MCF 10A (cell line): ENCODE measurements around the gene MYO5A. TPM values are rescaled to one million over a fixed set of nuclear protein-coding genes. Genes with fewer than 3 reads are reported as not detected.
"Not testable (repeated sequence)": the region's sequence is repeated elsewhere in the genome, so short reads cannot be mapped to it uniquely, and the experiment has no call there.

Experiments used
- BruUV-seq: library from RNA; stranded (reverse); fragments of 400-500 nt; replicated peaks from 2 replicates; lab custom pipeline; 2021; lab: Mats Ljungman, UMichigan
- CTCF ChIA-PET: fragments of 300-600 bp; sonication (Branson Sonifier 250); formaldehyde crosslinking; extraction: SDS; loops from one replicate; lab custom pipeline; 2021; ENCODE audit warnings: antibody characterized with exemption, inconsistent platforms; lab: Yijun Ruan, JAX
- POLR2A ChIA-PET: fragments of 300-600, 350-650 bp; sonication (Branson Sonifier 250); formaldehyde crosslinking; extraction: SDS; loops from one replicate; lab custom pipeline; 2020; ENCODE audit warnings: antibody characterized with exemption, inconsistent platforms; lab: Yijun Ruan, JAX
- DNase-seq: peaks from one replicate; pipeline ENCODE4 v3.0.0-alpha.2; 2018; ENCODE audit not compliant: unreplicated experiment
- H3K27ac Mint-ChIP-seq: one replicate; pipeline ENCODE4 v1.8.0; 2022; ENCODE audit warnings: mild to moderate bottlenecking, low read depth, mixed read lengths; ENCODE audit not compliant: unreplicated experiment
- H3K27me3 Mint-ChIP-seq: one replicate; pipeline ENCODE4 v1.8.0; 2022; ENCODE audit warnings: mixed read lengths; ENCODE audit not compliant: insufficient read depth, unreplicated experiment
- H3K36me3 Mint-ChIP-seq: one replicate; pipeline ENCODE4 v1.8.0; 2022; ENCODE audit warnings: mild to moderate bottlenecking, moderate library complexity, mixed read lengths; ENCODE audit not compliant: insufficient read depth, unreplicated experiment
- H3K4me1 Mint-ChIP-seq: one replicate; pipeline ENCODE4 v1.8.0; 2022; ENCODE audit warnings: mixed read lengths; ENCODE audit not compliant: insufficient read depth, unreplicated experiment
- H3K4me3 Mint-ChIP-seq: one replicate; pipeline ENCODE4 v1.8.0; 2022; ENCODE audit warnings: mild to moderate bottlenecking, moderate library complexity, mixed read lengths; ENCODE audit not compliant: unreplicated experiment
- H3K9me3 Mint-ChIP-seq: one replicate; pipeline ENCODE4 v1.8.0; 2022; ENCODE audit warnings: mixed read lengths; ENCODE audit not compliant: unreplicated experiment
- intact Hi-C: fragments of 100-400 bp; cut with micrococcal nuclease; formaldehyde crosslinking; loops from 2 replicates; pipeline ENCODE4 v1.14.1; 2022
- total RNA-seq: library from RNA; stranded (reverse); gene quantifications from 2 replicates; pipeline ENCODE4 v1.2.3, GENCODE V29; 2022
- TF ChIP-seq, protein P1 (sequence below): fragments of 200-600 bp; IDR thresholded peaks from one replicate; pipeline ENCODE4 v1.8.0; 2022; ENCODE audit warnings: antibody characterized with exemption, mild to moderate bottlenecking; ENCODE audit not compliant: unreplicated experiment

MYO5A gene
- total RNA-seq, 1 experiment from 2014 or later: 28.9 TPM

DNA sequence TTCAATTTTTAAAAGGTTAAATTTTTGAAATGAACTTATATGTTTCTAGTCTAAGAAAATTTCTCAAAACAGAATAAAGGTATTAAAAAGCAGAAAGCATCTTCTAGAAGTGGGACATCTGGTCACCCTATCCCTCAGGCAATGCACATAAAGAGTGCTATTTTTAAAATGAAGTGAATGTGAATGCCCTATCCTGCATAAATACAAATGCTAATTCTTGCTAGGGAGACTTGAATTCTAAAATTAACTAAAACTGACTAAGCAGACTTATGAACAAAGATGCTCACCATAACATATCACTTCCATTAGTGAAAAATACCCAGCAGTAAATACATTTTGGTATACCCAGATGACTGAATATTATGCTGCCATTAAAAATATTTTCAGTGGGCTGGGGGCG lies 11.7 kb downstream of the MYO5A start:
- BruUV-seq: no TSS peak
- intact Hi-C loops: no loop called here
- Mint-ChIP-seq H3K4me1 (peaks cover 6% of the 10 kb centered on the region), H3K36me3 (no peaks in the 10 kb centered on the region), H3K9me3 (no peaks in the 10 kb centered on the region), H3K27ac (no peak overlapping the region), H3K27me3 (no peaks in the 10 kb centered on the region), H3K4me3 (no peak overlapping the region)
- POLR2A ChIA-PET: interaction anchor here (0.6 kb wide), 1 partner anchor 50 kb away, joined by 3 read pairs; no protein-coding TSS in a partner anchor
- no peak for DNase-seq
- TF ChIP-seq, protein P1, sequence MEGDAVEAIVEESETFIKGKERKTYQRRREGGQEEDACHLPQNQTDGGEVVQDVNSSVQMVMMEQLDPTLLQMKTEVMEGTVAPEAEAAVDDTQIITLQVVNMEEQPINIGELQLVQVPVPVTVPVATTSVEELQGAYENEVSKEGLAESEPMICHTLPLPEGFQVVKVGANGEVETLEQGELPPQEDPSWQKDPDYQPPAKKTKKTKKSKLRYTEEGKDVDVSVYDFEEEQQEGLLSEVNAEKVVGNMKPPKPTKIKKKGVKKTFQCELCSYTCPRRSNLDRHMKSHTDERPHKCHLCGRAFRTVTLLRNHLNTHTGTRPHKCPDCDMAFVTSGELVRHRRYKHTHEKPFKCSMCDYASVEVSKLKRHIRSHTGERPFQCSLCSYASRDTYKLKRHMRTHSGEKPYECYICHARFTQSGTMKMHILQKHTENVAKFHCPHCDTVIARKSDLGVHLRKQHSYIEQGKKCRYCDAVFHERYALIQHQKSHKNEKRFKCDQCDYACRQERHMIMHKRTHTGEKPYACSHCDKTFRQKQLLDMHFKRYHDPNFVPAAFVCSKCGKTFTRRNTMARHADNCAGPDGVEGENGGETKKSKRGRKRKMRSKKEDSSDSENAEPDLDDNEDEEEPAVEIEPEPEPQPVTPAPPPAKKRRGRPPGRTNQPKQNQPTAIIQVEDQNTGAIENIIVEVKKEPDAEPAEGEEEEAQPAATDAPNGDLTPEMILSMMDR: no peak
- CTCF ChIA-PET: no interaction called here

DNA sequence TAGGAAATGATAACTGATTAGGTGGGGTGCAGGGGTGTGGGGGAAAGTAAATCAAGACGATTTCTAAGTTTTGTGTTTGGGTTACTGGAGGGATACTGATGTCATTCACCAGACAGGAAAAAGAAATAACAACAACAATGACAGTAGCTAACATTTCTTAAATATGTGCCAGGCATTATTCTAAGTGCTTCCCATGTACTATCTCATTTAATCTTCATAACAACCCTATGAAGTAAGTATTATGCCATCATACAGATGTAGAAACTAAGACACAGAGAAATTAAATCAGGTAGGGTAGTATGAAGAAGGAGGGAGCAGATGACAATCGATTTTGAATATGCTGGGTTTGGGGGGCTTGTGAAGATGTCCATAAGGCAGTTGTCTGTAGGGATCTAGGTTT lies 13.3 kb downstream of the MYO5A start:
- DNase-seq: no peak
- H3K36me3 Mint-ChIP-seq: no peaks in the 10 kb centered on the region
- H3K4me3 Mint-ChIP-seq: no peak overlapping the region
- ChIA-PET POLR2A (interaction anchor here (1.3 kb wide), 1 partner anchor 11 kb away, joined by 3 read pairs; no protein-coding TSS in a partner anchor), CTCF (interaction anchor here (1.0 to 1.1 kb wide), 2 partner anchors 10 to 14 kb away, joined by 4 to 6 read pairs; no protein-coding TSS in a partner anchor)
- H3K9me3 Mint-ChIP-seq: no peaks in the 10 kb centered on the region
- TF ChIP-seq, protein P1: no peak
- no peaks in the 10 kb centered on the region for H3K27me3 Mint-ChIP-seq
- no TSS peak for BruUV-seq
- no peak overlapping the region for H3K27ac Mint-ChIP-seq
- intact Hi-C loops: no loop called here
- peaks cover 6% of the 10 kb centered on the region for H3K4me1 Mint-ChIP-seq

DNA sequence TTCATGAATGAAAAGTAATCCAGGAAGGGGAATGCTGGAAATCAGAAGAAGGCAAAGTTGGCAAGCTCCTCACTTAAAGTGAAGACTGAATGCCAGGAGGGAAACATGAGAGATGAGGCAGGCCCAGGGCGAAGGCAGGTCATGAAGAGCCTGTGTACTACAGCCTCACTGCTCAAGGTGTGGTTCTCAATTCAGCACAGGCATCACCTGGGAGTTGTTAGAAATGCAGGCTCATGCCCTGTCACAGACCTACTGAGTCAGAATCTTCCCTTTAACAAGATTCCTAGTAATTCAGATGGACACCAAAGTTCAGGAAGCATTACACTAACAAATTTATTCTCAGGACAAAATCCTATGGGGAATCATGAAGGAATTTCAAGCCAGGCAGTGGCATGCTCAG lies 14.2 kb downstream of the MYO5A start:
- H3K4me3 Mint-ChIP-seq: no peak overlapping the region
- H3K4me1 Mint-ChIP-seq: peaks cover 6% of the 10 kb centered on the region
- no peak overlapping the region for H3K27ac Mint-ChIP-seq
- no TSS peak for BruUV-seq
- no peaks in the 10 kb centered on the region for H3K9me3 Mint-ChIP-seq
- TF ChIP-seq, protein P1: no peak
- no peaks in the 10 kb centered on the region for H3K36me3 Mint-ChIP-seq
- DNase-seq: no peak
- intact Hi-C loops: no loop called here
- CTCF ChIA-PET: interaction anchor here (1.0 to 1.1 kb wide), 2 partner anchors 11 to 15 kb away, joined by 4 to 6 read pairs; no protein-coding TSS in a partner anchor
- POLR2A ChIA-PET: interaction anchor here (1.3 kb wide), 1 partner anchor 10 kb away, joined by 3 read pairs; no protein-coding TSS in a partner anchor
- no peaks in the 10 kb centered on the region for H3K27me3 Mint-ChIP-seq

DNA sequence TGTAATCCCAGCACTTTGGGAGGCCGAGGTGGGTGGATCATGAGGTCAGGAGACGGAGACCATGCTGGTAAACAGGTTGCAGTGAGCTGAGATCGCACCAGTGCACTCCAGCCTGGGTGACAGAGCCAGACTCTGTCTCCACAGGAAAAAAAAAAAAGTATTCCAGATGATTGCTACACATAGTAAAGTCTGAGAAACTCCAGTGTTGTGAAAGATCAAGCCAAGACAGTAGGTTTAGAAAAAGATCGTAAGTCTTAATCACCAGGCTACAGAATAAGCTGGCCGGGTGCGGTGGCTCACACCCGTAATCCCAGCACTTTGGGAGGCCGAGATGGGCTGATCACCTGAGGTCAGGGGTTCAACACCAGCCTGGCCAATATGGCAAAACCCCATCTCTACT lies 15.8 kb downstream of the MYO5A start:
- ChIA-PET POLR2A (interaction anchor here (0.6 kb wide), 1 partner anchor 201 kb away, joined by 3 read pairs; no protein-coding TSS in a partner anchor), CTCF (interaction anchor here (0.9 to 1.1 kb wide), 2 partner anchors 15 to 17 kb away, joined by 4 to 6 read pairs; no protein-coding TSS in a partner anchor)
- H3K9me3 Mint-ChIP-seq, H3K27me3 Mint-ChIP-seq, BruUV-seq, H3K36me3 Mint-ChIP-seq, intact Hi-C loops, H3K4me1 Mint-ChIP-seq, H3K4me3 Mint-ChIP-seq: not testable (repeated sequence)
- H3K27ac Mint-ChIP-seq: peak overlapping the region; percentile 36
- DNase-seq: peak; percentile 27
